ENCODE measurements around the gene NALCN.

The NALCN gene

GRCh38 chr13:101231751-101232428, 184.4 kb downstream of the NALCN start:
- no peak for TF ChIP-seq SUZ12 (IDR thresholded peaks at IDR 0.05)
- TF ChIP-seq CTBP1 (IDR thresholded peaks at IDR 0.05; ENCODE audit: borderline replicate concordance), result no peak
- no peak for TF ChIP-seq FOXK2 (IDR thresholded peaks at IDR 0.05)
- no peak for TF ChIP-seq PKNOX1 (IDR thresholded peaks at IDR 0.05)
- TF ChIP-seq NFRKB (IDR thresholded peaks at IDR 0.05), result no peak
- no peak for TF ChIP-seq ELF4 (IDR thresholded peaks at IDR 0.05)
- no peak for TF ChIP-seq LEF1 (IDR thresholded peaks at IDR 0.05; ENCODE audit: borderline replicate concordance)
- ChIA-PET POLR2A (no interaction called here), CTCF (interaction anchor here (0.7 kb wide), 1 partner anchor 26 kb away, joined by 4 read pairs; no protein-coding TSS in a partner anchor)
- DNase-seq (ENCODE audit: extremely low spot score), result no peak

- ChIA-PET POLR2A (no interaction called here), CTCF (no interaction called here)
- DNase-seq (ENCODE audit: extremely low spot score), result no peak
- TF ChIP-seq L3MBTL2 (conservative IDR thresholded peaks at IDR 0.05), result no peak
Measured at GRCh38 chr13:101230271-101230890, 185.9 kb downstream of the NALCN start.

- DNase-seq (ENCODE audit: extremely low spot score), result no peak
Measured at GRCh38 chr13:101219609-101220265, 196.6 kb downstream of the NALCN start.

GRCh38 chr13:101218484-101218883, 197.8 kb downstream of the NALCN start:
- DNase-seq (ENCODE audit: extremely low spot score), result no peak
- ChIA-PET CTCF (no interaction called here), POLR2A (no interaction called here)
- TF ChIP-seq NFRKB (IDR thresholded peaks at IDR 0.05), result no peak
- TF ChIP-seq SP1 (IDR thresholded peaks at IDR 0.05), result no peak
- no peak for TF ChIP-seq SUZ12 (IDR thresholded peaks at IDR 0.05)
- TF ChIP-seq HDGF (IDR thresholded peaks at IDR 0.05; ENCODE audit: borderline replicate concordance), result no peak
- no peak for TF ChIP-seq ARNT (IDR thresholded peaks at IDR 0.05)
- TF ChIP-seq L3MBTL2 (conservative IDR thresholded peaks at IDR 0.05), result no peak
- no peak for TF ChIP-seq FOXA1 (IDR thresholded peaks at IDR 0.05)
- no peak for TF ChIP-seq FOXM1 (IDR thresholded peaks at IDR 0.05; ENCODE audit: borderline replicate concordance)
- TF ChIP-seq TARDBP (IDR thresholded peaks at IDR 0.05), result no peak
- TF ChIP-seq PKNOX1 (IDR thresholded peaks at IDR 0.05), result no peak
- no peak for TF ChIP-seq CTBP1 (IDR thresholded peaks at IDR 0.05; ENCODE audit: borderline replicate concordance)
- TF ChIP-seq ELF4 (IDR thresholded peaks at IDR 0.05), result no peak
- TF ChIP-seq ZNF384 (IDR thresholded peaks at IDR 0.05), result no peak
- TF ChIP-seq FOXK2 (IDR thresholded peaks at IDR 0.05), result no peak
- no peak for TF ChIP-seq BHLHE40 (IDR thresholded peaks at IDR 0.05; ENCODE audit: borderline replicate concordance)

More at GRCh38 chr13:101219609-101220265, 196.6 kb downstream of the NALCN start:
- TF ChIP-seq L3MBTL2 (conservative IDR thresholded peaks at IDR 0.05), result no peak
- CTCF ChIA-PET, result no interaction called here
- POLR2A ChIA-PET, result no interaction called here

- no peak for TF ChIP-seq SP1 (IDR thresholded peaks at IDR 0.05)
- no peak for TF ChIP-seq SUZ12 (IDR thresholded peaks at IDR 0.05)
- no peak for TF ChIP-seq HDGF (IDR thresholded peaks at IDR 0.05; ENCODE audit: borderline replicate concordance)
- no peak for TF ChIP-seq FOXK2 (IDR thresholded peaks at IDR 0.05)
- TF ChIP-seq ZNF384 (IDR thresholded peaks at IDR 0.05), result no peak
- TF ChIP-seq LEF1 (IDR thresholded peaks at IDR 0.05; ENCODE audit: borderline replicate concordance), result no peak
- TF ChIP-seq TARDBP (IDR thresholded peaks at IDR 0.05), result no peak
- no peak for TF ChIP-seq L3MBTL2 (conservative IDR thresholded peaks at IDR 0.05)
- no peak for TF ChIP-seq FOXA1 (IDR thresholded peaks at IDR 0.05)
- no peak for TF ChIP-seq FOXM1 (IDR thresholded peaks at IDR 0.05; ENCODE audit: borderline replicate concordance)
- TF ChIP-seq NFRKB (IDR thresholded peaks at IDR 0.05), result no peak
- TF ChIP-seq PKNOX1 (IDR thresholded peaks at IDR 0.05), result no peak
- TF ChIP-seq ELF4 (IDR thresholded peaks at IDR 0.05), result no peak
- no peak for TF ChIP-seq CTBP1 (IDR thresholded peaks at IDR 0.05; ENCODE audit: borderline replicate concordance)
- TF ChIP-seq ARNT (IDR thresholded peaks at IDR 0.05), result no peak
- no peak for TF ChIP-seq BHLHE40 (IDR thresholded peaks at IDR 0.05; ENCODE audit: borderline replicate concordance)
- CTCF ChIA-PET, result no interaction called here
- POLR2A ChIA-PET, result no interaction called here
- no peak for DNase-seq (ENCODE audit: extremely low spot score)
Measured at GRCh38 chr13:101217086-101217485, 199.2 kb downstream of the NALCN start.

GRCh38 chr13:101211261-101211660, 205.0 kb downstream of the NALCN start:
- no peak for DNase-seq (ENCODE audit: extremely low spot score)
- ChIA-PET CTCF (no interaction called here), POLR2A (no interaction called here)
- TF ChIP-seq FOXK2 (IDR thresholded peaks at IDR 0.05) (no peak), SP1 (IDR thresholded peaks at IDR 0.05) (no peak), PKNOX1 (IDR thresholded peaks at IDR 0.05) (no peak), HDGF (IDR thresholded peaks at IDR 0.05; ENCODE audit: borderline replicate concordance) (no peak), ZNF384 (IDR thresholded peaks at IDR 0.05) (no peak), FOXA1 (IDR thresholded peaks at IDR 0.05) (no peak), ELF4 (IDR thresholded peaks at IDR 0.05) (no peak), BHLHE40 (IDR thresholded peaks at IDR 0.05; ENCODE audit: borderline replicate concordance) (no peak), L3MBTL2 (conservative IDR thresholded peaks at IDR 0.05) (no peak), NFRKB (IDR thresholded peaks at IDR 0.05) (no peak), LEF1 (IDR thresholded peaks at IDR 0.05; ENCODE audit: borderline replicate concordance) (no peak), CTBP1 (IDR thresholded peaks at IDR 0.05; ENCODE audit: borderline replicate concordance) (no peak), SUZ12 (IDR thresholded peaks at IDR 0.05) (no peak), TARDBP (IDR thresholded peaks at IDR 0.05) (no peak), ARNT (IDR thresholded peaks at IDR 0.05) (no peak), FOXM1 (IDR thresholded peaks at IDR 0.05; ENCODE audit: borderline replicate concordance) (no peak)

Data from HEK293T (cell line).